Spleen (tissue), 7 donors: Measurements from ENCODE around the gene CCNH.

ENCODE experiments used
- POLR2AphosphoS5 ChIP-seq, 3 donors: sonication (generic); formaldehyde crosslinking; IDR thresholded peaks; one replicate each; pipeline ENCODE4 v1.5.1; 2017; ENCODE audit warnings: antibody characterized with exemption in 3 of 3
- TF ChIP-seq, protein P1 (sequence below), 11 experiments: fragments of 200-600 bp in 7 of 11; fragments of 450-650 bp in 4 of 11; sonication (generic) in 4 of 11; IDR thresholded peaks in 8 of 11; conservative IDR thresholded peaks in 3 of 11; 1 replicate in 7 of 11; 2 replicates in 4 of 11; pipeline versions ENCODE4 v1.4.0 to v1.8.0; 2016 to 2021; ENCODE audit warnings: antibody characterized with exemption in 11 of 11, inconsistent platforms in 4 of 11, mild to moderate bottlenecking in 1 of 11
- donor health status: DM: no; HTN: no; CAD: no; lungs with moderate emphysema.
- donor health status: DM: no; HTN: no; CAD: no.
- donor health status: DM: no; HTN: no; CAD: no.

DNA sequence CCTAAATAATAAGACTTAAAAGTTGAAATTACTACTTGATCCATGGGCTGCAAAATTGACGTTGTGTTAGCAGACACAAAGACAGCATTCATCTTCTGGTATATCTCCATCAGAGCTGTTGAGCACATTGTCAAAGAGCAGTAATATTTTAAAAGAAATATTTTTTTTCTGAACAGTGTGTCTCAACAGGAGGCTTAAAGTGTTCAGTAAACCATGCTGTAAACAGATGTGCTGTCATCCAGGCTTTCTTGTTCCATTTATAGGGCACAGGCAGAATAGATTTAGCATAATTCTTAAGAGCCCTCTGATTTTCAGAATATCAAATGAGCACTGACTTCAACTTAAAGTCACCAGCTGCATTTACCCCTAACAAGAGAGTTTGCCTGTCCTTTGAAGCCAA lies 29.7 kb upstream of the CCNH start:
- TF ChIP-seq, protein P1, sequence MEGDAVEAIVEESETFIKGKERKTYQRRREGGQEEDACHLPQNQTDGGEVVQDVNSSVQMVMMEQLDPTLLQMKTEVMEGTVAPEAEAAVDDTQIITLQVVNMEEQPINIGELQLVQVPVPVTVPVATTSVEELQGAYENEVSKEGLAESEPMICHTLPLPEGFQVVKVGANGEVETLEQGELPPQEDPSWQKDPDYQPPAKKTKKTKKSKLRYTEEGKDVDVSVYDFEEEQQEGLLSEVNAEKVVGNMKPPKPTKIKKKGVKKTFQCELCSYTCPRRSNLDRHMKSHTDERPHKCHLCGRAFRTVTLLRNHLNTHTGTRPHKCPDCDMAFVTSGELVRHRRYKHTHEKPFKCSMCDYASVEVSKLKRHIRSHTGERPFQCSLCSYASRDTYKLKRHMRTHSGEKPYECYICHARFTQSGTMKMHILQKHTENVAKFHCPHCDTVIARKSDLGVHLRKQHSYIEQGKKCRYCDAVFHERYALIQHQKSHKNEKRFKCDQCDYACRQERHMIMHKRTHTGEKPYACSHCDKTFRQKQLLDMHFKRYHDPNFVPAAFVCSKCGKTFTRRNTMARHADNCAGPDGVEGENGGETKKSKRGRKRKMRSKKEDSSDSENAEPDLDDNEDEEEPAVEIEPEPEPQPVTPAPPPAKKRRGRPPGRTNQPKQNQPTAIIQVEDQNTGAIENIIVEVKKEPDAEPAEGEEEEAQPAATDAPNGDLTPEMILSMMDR (IDR thresholded peaks at IDR 0.05 in 8 of 11, conservative IDR thresholded peaks at IDR 0.05 in 3 of 11), result no peak
- TF ChIP-seq POLR2AphosphoS5 (IDR thresholded peaks at IDR 0.05), result no peak
